H1 (cell line): ENCODE data around the gene SCN8A. TPM values are rescaled to one million over a fixed set of nuclear protein-coding genes. Genes with fewer than 3 reads are reported as not detected.

Experiments
- CTCF ChIA-PET: fragments of 300-600 bp; sonication (Branson Sonifier 250); formaldehyde crosslinking; loops from one replicate; lab custom pipeline; 2021; ENCODE audit not compliant: partially characterized antibody; lab: Charles Lee
- POLR2A ChIA-PET: fragments of 300-600 bp; sonication (Branson Sonifier 250); formaldehyde crosslinking; loops from one replicate; lab custom pipeline; 2021; ENCODE audit warnings: inconsistent platforms; ENCODE audit not compliant: partially characterized antibody; lab: Charles Lee
- DNase-seq, 2 experiments: peaks; one replicate each; pipeline versions ENCODE4 v3.0.0 to v3.0.0-alpha.2; 2010 to 2022; ENCODE audit warnings: low spot score in 2 of 2, low read depth in 1 of 2, mixed read lengths in 1 of 2
- FAIRE-seq: peaks from 2 replicates; lab custom pipeline; 2011; peaks lifted over from hg19 to GRCh38; lab: Jason Lieb, UNC
- H2AFZ ChIP-seq: 2 replicates; pipeline ENCODE4 v1.8.1; 2012; ENCODE audit warnings: low read length, inconsistent platforms
- H2AK5ac ChIP-seq: 2 replicates; pipeline ENCODE4 v1.6.1; 2013; ENCODE audit warnings: low read depth, low read length
- H2BK120ac ChIP-seq: replicated peaks from 2 replicates; pipeline ENCODE3; 2013; ENCODE audit warnings: low read depth, low read length, inconsistent platforms
- H2BK12ac ChIP-seq: 2 replicates; pipeline ENCODE4 v1.6.1; 2013; ENCODE audit warnings: low read depth, low read length
- H2BK15ac ChIP-seq: 2 replicates; pipeline ENCODE4 v1.6.1; 2013; ENCODE audit warnings: low read length
- H2BK20ac ChIP-seq: 2 replicates; pipeline ENCODE4 v1.6.1; 2013; ENCODE audit warnings: low read length
- H2BK5ac ChIP-seq: 2 replicates; pipeline ENCODE4 v1.6.1; 2013; ENCODE audit warnings: low read depth, low read length
- H3K14ac ChIP-seq: 2 replicates; pipeline ENCODE4 v1.6.1; 2013; ENCODE audit warnings: inconsistent platforms; ENCODE audit not compliant: insufficient read length
- H3K18ac ChIP-seq: 2 replicates; pipeline ENCODE4 v1.6.1; 2013; ENCODE audit warnings: low read length; ENCODE audit errors: extremely low read depth
- H3K23ac ChIP-seq: 2 replicates; pipeline ENCODE4 v1.6.1; 2013; ENCODE audit warnings: inconsistent platforms; ENCODE audit not compliant: insufficient read length
- H3K23me2 ChIP-seq: 2 replicates; pipeline ENCODE4 v1.6.1; 2013; ENCODE audit warnings: low read depth, low read length
- H3K27ac ChIP-seq: 2 replicates; pipeline ENCODE4 v1.6.1; 2011; ENCODE audit warnings: low read depth, low read length, inconsistent platforms
- H3K27me3 ChIP-seq, 4 experiments: replicated peaks in 1 of 4; 1 replicate in 1 of 4; 2 replicates in 3 of 4; pipeline versions ENCODE4 v1.6.1 to v1.8.1; 2011 to 2013; ENCODE audit warnings: low read length in 3 of 4, mild to moderate bottlenecking in 3 of 4, inconsistent platforms in 2 of 4, mixed read lengths in 2 of 4, moderate library complexity in 1 of 4; ENCODE audit not compliant: control insufficient read depth in 3 of 4, insufficient read depth in 3 of 4; ENCODE audit errors: extremely low read depth in 1 of 4
- H3K36me3 ChIP-seq, 4 experiments: 2 replicates each; pipeline versions ENCODE4 v1.6.1 to v1.8.1; 2011 to 2013; ENCODE audit warnings: mild to moderate bottlenecking in 4 of 4, low read length in 3 of 4, moderate library complexity in 2 of 4, control low read depth in 1 of 4, inconsistent platforms in 1 of 4; ENCODE audit not compliant: insufficient read depth in 4 of 4, control insufficient read depth in 2 of 4
- H3K4ac ChIP-seq: replicated peaks from 2 replicates; pipeline ENCODE3; 2013; ENCODE audit warnings: low read length, low read depth, mixed read lengths, inconsistent platforms; ENCODE audit not compliant: insufficient read length
- H3K4me1 ChIP-seq, 4 experiments: replicated peaks in 1 of 4; 1 replicate in 1 of 4; 2 replicates in 3 of 4; pipeline versions ENCODE4 v1.6.1 to v1.8.1; 2011 to 2013; ENCODE audit warnings: low read length in 3 of 4, inconsistent platforms in 2 of 4, mixed read lengths in 1 of 4; ENCODE audit not compliant: insufficient read depth in 4 of 4, control insufficient read depth in 3 of 4
- H3K4me2 ChIP-seq, 2 experiments: 2 replicates each; pipeline versions ENCODE4 v1.6.1 to v1.8.1; 2011 to 2013; ENCODE audit warnings: low read depth in 2 of 2, low read length in 2 of 2, control low read depth in 1 of 2, inconsistent platforms in 1 of 2, mild to moderate bottlenecking in 1 of 2; ENCODE audit not compliant: insufficient read depth in 1 of 2
- H3K4me3 ChIP-seq, 4 experiments: fragments of 200-600, 300-600 bp in 1 of 4; sonication (generic), shearing (Covaris generic), sonication (Bioruptor Twin) in 1 of 4; 2 replicates each; pipeline versions ENCODE4 v1.5.1 to v1.8.1; 2011 to 2016; ENCODE audit warnings: low read length in 4 of 4, low read depth in 3 of 4, control low read depth in 2 of 4, inconsistent platforms in 2 of 4, mild to moderate bottlenecking in 2 of 4, mixed read lengths in 1 of 4, moderate library complexity in 1 of 4; ENCODE audit not compliant: insufficient read depth in 2 of 4; ENCODE audit errors: extremely low read depth in 1 of 4
- H3K56ac ChIP-seq: replicated peaks from 2 replicates; pipeline ENCODE3; 2013; ENCODE audit warnings: low read depth, mild to moderate bottlenecking, mixed read lengths, low read length, inconsistent platforms; ENCODE audit not compliant: insufficient read length
- H3K79me1 ChIP-seq: 2 replicates; pipeline ENCODE4 v1.6.1; 2013; ENCODE audit warnings: low read depth, low read length, control low read depth
- H3K79me2 ChIP-seq, 2 experiments: 2 replicates each; pipeline versions ENCODE4 v1.6.1 to v1.8.1; 2012 to 2013; ENCODE audit warnings: low read length in 2 of 2, mild to moderate bottlenecking in 2 of 2, inconsistent platforms in 1 of 2; ENCODE audit not compliant: insufficient read depth in 2 of 2, control insufficient read depth in 1 of 2
- H3K9ac ChIP-seq, 4 experiments: replicated peaks in 1 of 4; 1 replicate in 1 of 4; 2 replicates in 3 of 4; pipeline versions ENCODE4 v1.6.1 to v1.8.1; 2011 to 2013; ENCODE audit warnings: low read depth in 3 of 4, low read length in 3 of 4, control low read depth in 2 of 4, mild to moderate bottlenecking in 2 of 4, moderate library complexity in 2 of 4, inconsistent platforms in 1 of 4; ENCODE audit errors: extremely low read depth in 1 of 4
- H3K9me3 ChIP-seq, 2 experiments: 2 replicates each; pipeline versions ENCODE4 v1.6.1 to v1.8.1; 2012 to 2013; ENCODE audit warnings: mild to moderate bottlenecking in 2 of 2, moderate library complexity in 2 of 2, control low read depth in 1 of 2, inconsistent platforms in 1 of 2, low read depth in 1 of 2, low read length in 1 of 2, mixed read lengths in 1 of 2; ENCODE audit not compliant: insufficient read depth in 2 of 2
- H4K20me1 ChIP-seq, 2 experiments: replicated peaks in 1 of 2; 2 replicates each; pipeline versions ENCODE3 to v1.8.1; 2011 to 2013; ENCODE audit warnings: inconsistent platforms in 2 of 2, low read length in 2 of 2, mild to moderate bottlenecking in 1 of 2; ENCODE audit not compliant: insufficient read depth in 2 of 2, control insufficient read depth in 1 of 2
- H4K5ac ChIP-seq: 2 replicates; pipeline ENCODE4 v1.6.1; 2013; ENCODE audit warnings: low read length, low read depth, mixed read lengths, inconsistent platforms; ENCODE audit not compliant: insufficient read length
- H4K8ac ChIP-seq: 2 replicates; pipeline ENCODE4 v1.8.0; 2013; ENCODE audit warnings: mild to moderate bottlenecking, moderate library complexity, low read length, inconsistent platforms; ENCODE audit not compliant: insufficient read depth; ENCODE audit errors: extremely low read depth
- H4K91ac ChIP-seq: replicated peaks from 2 replicates; pipeline ENCODE3; 2013; ENCODE audit warnings: low read length, mixed read lengths, inconsistent platforms; ENCODE audit not compliant: insufficient read length
- ASH2L ChIP-seq: fragments of 200-600, 300-600 bp; sonication (generic); IDR thresholded peaks from one replicate; pipeline ENCODE4 v1.7.1; 2017; ENCODE audit warnings: low read length
- POLR2A ChIP-seq, 2 experiments: IDR thresholded peaks; 1 replicate in 1 of 2; 2 replicates in 1 of 2; pipeline ENCODE4 v1.6.1; 2011; ENCODE audit warnings: low read depth in 2 of 2, low read length in 2 of 2, mild to moderate bottlenecking in 2 of 2; ENCODE audit errors: control extremely low read depth in 1 of 2
- RAD21 ChIP-seq, 2 experiments: IDR thresholded peaks in 1 of 2; conservative IDR thresholded peaks in 1 of 2; 2 replicates each; pipeline ENCODE4 v1.6.1; 2011; ENCODE audit warnings: low read depth in 2 of 2, low read length in 2 of 2, improper control_type of control experiment in 1 of 2, inconsistent platforms in 1 of 2, mild to moderate bottlenecking in 1 of 2, moderate library complexity in 1 of 2
- SUZ12 ChIP-seq: fragments of 200-600 bp; sonication (generic); IDR thresholded peaks from 2 replicates; pipeline ENCODE4 v1.6.1; 2012; ENCODE audit warnings: mild to moderate bottlenecking, inconsistent platforms, low read length, moderate library complexity, mixed read lengths
- YY1 ChIP-seq: IDR thresholded peaks from 2 replicates; pipeline ENCODE4 v1.6.1; 2011; ENCODE audit warnings: low read depth, mild to moderate bottlenecking, low read length
- WGBS, 2 experiments: shearing (Covaris generic) in 1 of 2; methylation state at CpG; one replicate each; pipeline versions ENCODE4 v1.1.6 to v1.1.7; 2013 to 2015; ENCODE audit warnings: low lambda C conversion rate in 2 of 2, mixed read lengths in 2 of 2, inconsistent platforms in 1 of 2, low coverage in 1 of 2, missing lambda C conversion rate in 1 of 2; ENCODE audit not compliant: insufficient replicate concordance in 2 of 2, insufficient coverage in 1 of 2, insufficient read length in 1 of 2; ENCODE audit errors: extremely low coverage in 1 of 2, missing lambda C conversion rate in 1 of 2; 5-methylcytosine and 5-hydroxymethylcytosine counted together
- polyA plus RNA-seq, 7 experiments: library from polyadenylated mRNA; depleted of rRNA in 3 of 7; stranded (reverse) in 5 of 7; unstranded in 2 of 7; fragments of >200 nt in 5 of 7; fragments of 200-250 nt in 2 of 7; gene quantifications; 1 replicate in 5 of 7; 2 replicates in 1 of 7; 4 replicates in 1 of 7; pipeline versions ENCODE4 v1.2.1 to v1.2.3, GENCODE V29; 2011 to 2013; ENCODE audit warnings: missing spikeins in 2 of 7, mixed read lengths in 2 of 7
- total RNA-seq: library from RNA; stranded (reverse); fragmentation: NEBNext Ultra II Directional; extraction: Animal tissue kit (Norgen Biotek cat#: 25700); gene quantifications from 2 replicates; pipeline ENCODE4 v1.2.1, GENCODE V29; 2021

SCN8A gene
- total and polyA plus RNA-seq, 2 of the 8 experiments (the other 6 are each of a cell fraction or from before 2014, with no cell fraction given) = 6.3 to 10.7 TPM

DNA sequence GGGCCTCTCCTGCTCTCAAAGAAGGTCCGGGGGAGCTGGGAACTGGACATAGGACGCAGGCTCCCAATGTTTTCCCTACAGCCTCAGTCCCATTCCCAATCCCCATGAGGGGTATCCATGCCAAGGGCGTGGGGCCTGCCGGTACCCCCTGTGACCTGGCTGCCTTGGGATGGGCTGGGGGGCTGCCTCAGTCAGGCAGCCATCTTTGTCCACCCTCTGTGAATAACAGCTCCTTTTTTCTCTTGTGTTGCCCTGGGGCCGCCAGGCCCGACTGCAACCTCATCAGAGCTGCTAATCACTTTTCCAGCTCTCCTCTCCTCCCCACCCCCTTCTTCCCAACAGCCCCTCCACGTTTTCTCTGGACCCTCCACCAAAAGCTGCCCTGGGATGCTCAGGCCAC, 246.3 kb downstream of the SCN8A start:
- Histone ChIP-seq H3K9me3 (no peaks in the 10 kb centered on the region), H2AK5ac (no peak overlapping the region), H4K91ac (peak overlapping the region; percentile 54), H2BK15ac (no peak overlapping the region), H3K27ac (no peak overlapping the region), H3K4me1 (peaks cover 9 to 52% (median 24%) of the 10 kb centered on the region in 4 experiments), H3K18ac (no peak overlapping the region; the same call in 1 of the 2 replicates), H3K23me2 (peaks cover 4% of the 10 kb centered on the region; the same call in 1 of the 2 replicates), H3K36me3 (no peaks in the 10 kb centered on the region), H3K4me3 (no peak overlapping the region), H3K4ac (no peak overlapping the region), H3K4me2 (no peak overlapping the region; a peak in 2 of 4 replicates), H2AFZ (no peak overlapping the region), H4K20me1 (no peaks in the 10 kb centered on the region), H3K9ac (no peak overlapping the region), H3K79me2 (no peaks in the 10 kb centered on the region; a peak in 1 of 4 replicates), H2BK5ac (no peak overlapping the region), H3K56ac (no peak overlapping the region), H3K79me1 (peaks cover 2% of the 10 kb centered on the region), H2BK20ac (no peak overlapping the region), H3K14ac (no peak overlapping the region), H3K23ac (no peak overlapping the region), H2BK12ac (no peak overlapping the region), H2BK120ac (peak overlapping the region; percentile 51), H4K5ac (no peak overlapping the region), H3K27me3 (no peaks in the 10 kb centered on the region; a peak in 1 of 7 replicates), H4K8ac (no peak overlapping the region)
- no peak for FAIRE-seq
- TF ChIP-seq SUZ12 (no peak), ASH2L (no peak), YY1 (peak; percentile 42; the same call in 1 of the 2 replicates), POLR2A (IDR thresholded peaks at IDR 0.05; ENCODE audit: control extremely low read depth in 1 of 2, low read depth in 2 of 2, low read length in 2 of 2) (no peak), RAD21 (IDR thresholded peaks at IDR 0.05 in 1 of 2, conservative IDR thresholded peaks at IDR 0.05 in 1 of 2; ENCODE audit: low read depth in 2 of 2, low read length in 2 of 2) (no peak)
- 74% methylated on average over 7 of the region's 7 CpGs; no CpG with 5 or more reads in 1 of the 2 experiments for WGBS, 2 experiments
- DNase-seq = no peak
- ChIA-PET POLR2A (interaction anchor here (1.3 to 4.8 kb wide), 8 partner anchors 9 to 32 kb away, joined by 3 to 14 read pairs (median 6); partner anchors contain the start of gene FIGNL2), CTCF (interaction anchor here (0.6 to 9.8 kb wide), 12 partner anchors 8 to 292 kb away, joined by 3 to 109 read pairs (median 4); partner anchors contain the start of gene ANKRD33)
